Measurements from ENCODE around the gene HSD17B1.

GRCh38 chr17:42514867-42515266, 37.9 kb upstream of the HSD17B1 start:
- TF ChIP-seq CTCF (conservative IDR thresholded peaks at IDR 0.05; ENCODE audit: low read depth, low read length) (no peak), RCOR1 (IDR thresholded peaks at IDR 0.05; ENCODE audit: insufficient replicate concordance, low read length) (no peak)

Measured in IMR-90 (cell line).